ENCODE data around the gene CCSER1.
"Not testable (repeated sequence)": the region's sequence is repeated elsewhere in the genome, so short reads cannot be mapped to it uniquely, and the experiment has no call there.

CCSER1 gene

GRCh38 chr4:91325495-91325894, 1198.3 kb downstream of the CCSER1 start:
- no peak for DNase-seq

- not testable (repeated sequence) for DNase-seq
Observed at GRCh38 chr4:91326167-91326566, 1199.0 kb downstream of the CCSER1 start.

- no peak for DNase-seq
Observed at GRCh38 chr4:91330555-91331137, 1203.5 kb downstream of the CCSER1 start.

- DNase-seq = no peak
Observed at GRCh38 chr4:91340822-91341221, 1213.6 kb downstream of the CCSER1 start.

- no peak for DNase-seq
Observed at GRCh38 chr4:91345632-91346031, 1218.4 kb downstream of the CCSER1 start.

- not testable (repeated sequence) for DNase-seq
Observed at GRCh38 chr4:91356496-91356895, 1229.3 kb downstream of the CCSER1 start.

- DNase-seq = not testable (repeated sequence)
Observed at GRCh38 chr4:91358016-91358415, 1230.8 kb downstream of the CCSER1 start.

GRCh38 chr4:91358621-91359020, 1231.4 kb downstream of the CCSER1 start:
- DNase-seq = not testable (repeated sequence)

- no peak for DNase-seq
Observed at GRCh38 chr4:91359041-91360031, 1232.1 kb downstream of the CCSER1 start.

- no peak for DNase-seq
Observed at GRCh38 chr4:91362125-91362524, 1234.9 kb downstream of the CCSER1 start.

- no peak for DNase-seq
Observed at GRCh38 chr4:91366554-91366953, 1239.4 kb downstream of the CCSER1 start.

- DNase-seq = no peak
Observed at GRCh38 chr4:91369116-91369515, 1241.9 kb downstream of the CCSER1 start.

GRCh38 chr4:91373546-91373945, 1246.4 kb downstream of the CCSER1 start:
- DNase-seq = no peak

- not testable (repeated sequence) for DNase-seq
Observed at GRCh38 chr4:91405431-91405830, 1278.2 kb downstream of the CCSER1 start.

GRCh38 chr4:91422011-91422410, 1294.8 kb downstream of the CCSER1 start:
- DNase-seq = no peak

GRCh38 chr4:91426725-91427124, 1299.5 kb downstream of the CCSER1 start:
- DNase-seq = no peak

- DNase-seq = no peak
Observed at GRCh38 chr4:91427171-91427570, 1300.0 kb downstream of the CCSER1 start.

GRCh38 chr4:91434631-91435030, 1307.4 kb downstream of the CCSER1 start:
- no peak for DNase-seq

GRCh38 chr4:91436556-91436955, 1309.4 kb downstream of the CCSER1 start:
- no peak for DNase-seq

- DNase-seq = no peak
Observed at GRCh38 chr4:91447168-91447567, 1320.0 kb downstream of the CCSER1 start.

- DNase-seq = no peak
Observed at GRCh38 chr4:91448668-91449330, 1321.6 kb downstream of the CCSER1 start.

- no peak for DNase-seq
Observed at GRCh38 chr4:91454111-91454510, 1326.9 kb downstream of the CCSER1 start.

GRCh38 chr4:91462566-91462965, 1335.4 kb downstream of the CCSER1 start:
- DNase-seq = not testable (repeated sequence)

- DNase-seq = no peak
Observed at GRCh38 chr4:91470671-91471070, 1343.5 kb downstream of the CCSER1 start.

All from NCI-H1436 (cell line).